ENCODE results near the gene RAC3.

DNA sequence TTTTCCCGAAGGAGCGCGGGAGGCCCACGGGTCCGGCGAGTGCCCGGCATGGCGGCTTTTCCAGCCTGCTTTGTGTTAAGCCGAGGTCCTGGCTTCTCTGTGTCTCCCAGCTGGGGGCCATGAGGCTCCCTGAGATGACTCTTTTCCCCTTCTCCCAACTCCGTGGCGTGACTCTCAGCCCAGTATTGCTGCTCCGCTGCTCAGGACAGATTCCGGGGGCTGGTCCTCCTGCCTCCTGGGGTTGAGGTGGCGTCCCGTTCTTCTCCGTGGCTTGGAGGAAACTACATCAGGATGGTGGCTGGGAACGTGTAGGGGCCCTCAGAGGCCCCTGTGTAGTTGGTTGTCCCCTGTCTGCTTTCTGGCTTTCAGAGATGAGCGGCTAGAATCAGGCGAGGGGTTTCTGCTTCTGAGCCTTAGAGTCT lies 21.2 kb downstream of the RAC3 start:
- TF ChIP-seq EZH2 (IDR thresholded peaks at IDR 0.05; ENCODE audit: insufficient read depth, poor library complexity, severe bottlenecking), result no peak
- TF ChIP-seq EZH2phosphoT487 (IDR thresholded peaks at IDR 0.05; ENCODE audit: insufficient read depth, low read depth), result no peak

All from GM23248 (cell line).